ENCODE data around the gene KATNB1.
"Not testable (repeated sequence)": the region's sequence is repeated elsewhere in the genome, so short reads cannot be mapped to it uniquely, and the experiment has no call there.

Gene KATNB1

GRCh38 chr16:57745768-57746167 is 10.2 kb downstream of the KATNB1 start:
- no peak for DNase-seq

GRCh38 chr16:57746316-57746715 is 10.7 kb downstream of the KATNB1 start:
- not testable (repeated sequence) for DNase-seq

- DNase-seq, result no peak
These were observed 11.5 kb downstream of the KATNB1 start for GRCh38 chr16:57747091-57747490.

GRCh38 chr16:57747496-57747895 is 11.9 kb downstream of the KATNB1 start:
- no peak for DNase-seq

GRCh38 chr16:57747996-57748395 is 12.4 kb downstream of the KATNB1 start:
- DNase-seq, result no peak

- no peak for DNase-seq
These were observed 13.0 kb downstream of the KATNB1 start for GRCh38 chr16:57748596-57748995.

GRCh38 chr16:57749101-57749692 is 13.6 kb downstream of the KATNB1 start:
- no peak for DNase-seq

GRCh38 chr16:57749856-57750452 is 14.4 kb downstream of the KATNB1 start:
- DNase-seq, result no peak

GRCh38 chr16:57750796-57751538 is 15.4 kb downstream of the KATNB1 start:
- no peak for DNase-seq

GRCh38 chr16:57751539-57752202 is 16.1 kb downstream of the KATNB1 start:
- DNase-seq, result no peak

GRCh38 chr16:57752203-57752580 is 16.6 kb downstream of the KATNB1 start:
- no peak for DNase-seq

GRCh38 chr16:57752581-57753447 is 17.2 kb downstream of the KATNB1 start:
- DNase-seq, result no peak

- DNase-seq, result no peak
These were observed 18.1 kb downstream of the KATNB1 start for GRCh38 chr16:57753448-57754353.

GRCh38 chr16:57754354-57755060 is 18.9 kb downstream of the KATNB1 start:
- DNase-seq, result no peak

- DNase-seq, result no peak
These were observed 19.6 kb downstream of the KATNB1 start for GRCh38 chr16:57755061-57755684.

- no peak for DNase-seq
These were observed 20.3 kb downstream of the KATNB1 start for GRCh38 chr16:57755726-57756423.

GRCh38 chr16:57756424-57757325 is 21.1 kb downstream of the KATNB1 start:
- DNase-seq, result no peak

GRCh38 chr16:57757326-57757786 is 21.8 kb downstream of the KATNB1 start:
- DNase-seq, result peak; percentile 94 to 97

- no peak for DNase-seq
These were observed 22.3 kb downstream of the KATNB1 start for GRCh38 chr16:57757883-57758282.

Measured in activated T-cell treated with anti-CD3 and anti-CD28 coated beads, Interleukin-2, amount 50 U/mL, for 48 hours (primary cell).